Gastroesophageal sphincter (tissue), 3 donors: Measurements from ENCODE around the gene PLEKHM2.

Experiments
- CTCF ChIP-seq, 4 experiments: fragments of 200-600 bp in 2 of 4; fragments of 450-650 bp in 2 of 4; sonication (generic) in 1 of 4; IDR thresholded peaks; one replicate each; pipeline ENCODE4 v1.5.1; 2017 to 2019; ENCODE audit warnings: antibody characterized with exemption in 4 of 4, mild to moderate bottlenecking in 2 of 4, moderate library complexity in 2 of 4
- EP300 ChIP-seq: sonication (generic); formaldehyde crosslinking; IDR thresholded peaks from one replicate; pipeline ENCODE4 v1.6.1; 2017; ENCODE audit warnings: antibody characterized with exemption, mild to moderate bottlenecking
- POLR2A ChIP-seq, 2 donors: fragments of 450-650 bp; IDR thresholded peaks; one replicate each; pipeline ENCODE4 v1.6.1; 2017; ENCODE audit warnings: antibody characterized with exemption in 2 of 2, mild to moderate bottlenecking in 2 of 2, moderate library complexity in 1 of 2
- POLR2AphosphoS5 ChIP-seq: sonication (generic); formaldehyde crosslinking; IDR thresholded peaks from one replicate; pipeline ENCODE4 v1.6.1; 2017; ENCODE audit warnings: antibody characterized with exemption

- TF ChIP-seq POLR2A (IDR thresholded peaks at IDR 0.05), result no peak
- no peak for TF ChIP-seq CTCF (IDR thresholded peaks at IDR 0.05)
- no peak for TF ChIP-seq POLR2AphosphoS5
- no peak for TF ChIP-seq EP300
Observed at GRCh38 chr1:15637826-15638225, 46.3 kb upstream of the PLEKHM2 start.
